K562 (cell line): ENCODE data around the gene FBXO10. TPM values are rescaled to one million over a fixed set of nuclear protein-coding genes. Genes with fewer than 3 reads are reported as not detected.

ENCODE experiments used
- ATAC-seq: fragments of 200-7000 bp; cut with Tn5 transposase; 3 replicates; pipeline ENCODE4 v1.9.1; 2020; ENCODE audit warnings: moderate library complexity
- BruUV-seq: library from RNA; stranded (reverse); fragments of 400-500 nt; replicated peaks from 2 replicates; lab custom pipeline; 2021; lab: Mats Ljungman, UMichigan
- CTCF ChIA-PET: fragments of 300-600 bp; formaldehyde crosslinking; extraction: SDS; loops from one replicate; lab custom pipeline; 2021; ENCODE audit warnings: low intra/inter-chr PET ratio; lab: Yijun Ruan, JAX
- POLR2A ChIA-PET: fragments of 300-600, 350-650 bp; sonication (Branson Sonifier 250); formaldehyde crosslinking; extraction: SDS; loops from one replicate; lab custom pipeline; 2021; ENCODE audit warnings: antibody characterized with exemption, inconsistent platforms; lab: Yijun Ruan, JAX
- DNase-seq, 4 experiments: peaks; one replicate each; pipeline versions ENCODE4 v3.0.0 to v3.0.0-alpha.2; 2011 to 2018; ENCODE audit warnings: low spot score in 3 of 4, mixed read lengths in 3 of 4; ENCODE audit errors: extremely low read depth in 1 of 4
- FAIRE-seq: peaks from 2 replicates; lab custom pipeline; 2011; peaks lifted over from hg19 to GRCh38; lab: Jason Lieb, UNC
- H2AFZ ChIP-seq: 2 replicates; pipeline ENCODE4 v1.6.0; 2011; ENCODE audit warnings: low read depth, low read length, control low read depth, inconsistent platforms
- H3K27ac ChIP-seq: fragments of 200-600 bp; 3 replicates; pipeline ENCODE4 v1.8.0; 2011; ENCODE audit warnings: low read depth, mild to moderate bottlenecking, control low read depth, inconsistent platforms, low read length, moderate library complexity, mixed read lengths; ENCODE audit errors: extremely low read depth
- H3K27me3 ChIP-seq, 2 experiments: fragments of 300-600 bp in 1 of 2; 2 replicates in 1 of 2; 3 replicates in 1 of 2; pipeline versions ENCODE4 v1.6.0 to v1.8.0; 2011; ENCODE audit warnings: inconsistent platforms in 2 of 2, low read length in 2 of 2, mild to moderate bottlenecking in 1 of 2, mixed read lengths in 1 of 2, moderate library complexity in 1 of 2; ENCODE audit not compliant: control insufficient read depth in 2 of 2, insufficient read depth in 2 of 2
- H3K36me3 ChIP-seq: fragments of 300-600 bp; 3 replicates; pipeline ENCODE4 v1.8.0; 2011; ENCODE audit warnings: mild to moderate bottlenecking, low read length, inconsistent platforms; ENCODE audit not compliant: control insufficient read depth, insufficient read depth
- H3K4me1 ChIP-seq, 2 experiments: fragments of 200-600 bp in 1 of 2; replicated peaks in 1 of 2; 2 replicates in 1 of 2; 3 replicates in 1 of 2; pipeline versions ENCODE4 v1.5.1 to v1.8.0; 2011; ENCODE audit warnings: inconsistent platforms in 2 of 2, low read length in 2 of 2, mild to moderate bottlenecking in 1 of 2, mixed read lengths in 1 of 2, moderate library complexity in 1 of 2; ENCODE audit not compliant: control insufficient read depth in 2 of 2, insufficient read depth in 2 of 2
- H3K4me2 ChIP-seq: 2 replicates; pipeline ENCODE4 v1.6.1; 2011; ENCODE audit warnings: low read length, control low read depth, inconsistent platforms, mixed read lengths; ENCODE audit not compliant: insufficient read depth
- H3K4me3 ChIP-seq: fragments of 200-600 bp; sonication (generic), shearing (Covaris generic); 2 replicates; pipeline ENCODE4 v1.5.1; 2016; ENCODE audit warnings: control low read depth, inconsistent platforms
- H3K79me2 ChIP-seq: fragments of 200-600 bp; 3 replicates; pipeline ENCODE4 v1.8.0; 2011; ENCODE audit warnings: low read length, inconsistent platforms; ENCODE audit not compliant: control insufficient read depth, insufficient read depth
- H3K9ac ChIP-seq, 2 experiments: 2 replicates each; pipeline versions ENCODE4 v1.6.0 to v1.6.1; 2011; ENCODE audit warnings: low read depth in 2 of 2, low read length in 2 of 2, control low read depth in 1 of 2, inconsistent platforms in 1 of 2, mild to moderate bottlenecking in 1 of 2, mixed read lengths in 1 of 2; ENCODE audit not compliant: insufficient read depth in 1 of 2
- H3K9me1 ChIP-seq: one replicate; pipeline ENCODE4 v1.6.0; 2011; ENCODE audit warnings: inconsistent platforms, mild to moderate bottlenecking, low read length, moderate library complexity; ENCODE audit not compliant: control insufficient read depth, insufficient read depth
- H3K9me3 ChIP-seq: replicated peaks from 2 replicates; pipeline ENCODE4 v1.5.1; 2011; ENCODE audit warnings: low read depth, low read length, inconsistent platforms; ENCODE audit not compliant: control insufficient read depth, insufficient read depth
- H4K20me1 ChIP-seq: replicated peaks from 2 replicates; pipeline ENCODE4 v1.6.1; 2011; ENCODE audit warnings: low read length, inconsistent platforms, mixed read lengths; ENCODE audit not compliant: control insufficient read depth, insufficient read depth
- ELF2 ChIP-seq: fragments of 250-450 bp; sonication (Bioruptor Pico); IDR thresholded peaks from 2 replicates; pipeline ENCODE4 v1.5.0; 2021; ENCODE audit warnings: mild to moderate bottlenecking
- MYNN ChIP-seq, 2 experiments: sonication (generic); formaldehyde crosslinking in 1 of 2; IDR thresholded peaks; 2 replicates each; pipeline versions ENCODE4 v1.5.0 to v1.6.1; 2016 to 2020; ENCODE audit warnings: antibody characterized with exemption in 1 of 2, missing genetic modification reagents in 1 of 2
- NONO ChIP-seq, 2 experiments: fragments of 200-400 bp in 1 of 2; fragments of 450-650 bp in 1 of 2; formaldehyde crosslinking in 1 of 2; IDR thresholded peaks; 2 replicates each; pipeline ENCODE4 v1.6.1; 2017; ENCODE audit warnings: low read depth in 2 of 2, mild to moderate bottlenecking in 2 of 2, moderate library complexity in 2 of 2, low read length in 1 of 2
- ZNF75A ChIP-seq: fragments of 450-650 bp; formaldehyde crosslinking; IDR thresholded peaks from 2 replicates; pipeline ENCODE4 v1.4.0; 2020; ENCODE audit warnings: mild to moderate bottlenecking
- WGBS: fragments of 100-300 bp; shearing (Covaris generic); methylation state at CpG from one replicate; pipeline ENCODE4 v1.1.6; 2016; ENCODE audit warnings: low coverage, mixed read lengths; ENCODE audit not compliant: insufficient coverage; ENCODE audit errors: missing lambda C conversion rate; 5-methylcytosine and 5-hydroxymethylcytosine counted together
- in situ Hi-C: fragments of 300-500 bp; cut with MboI; formaldehyde crosslinking; loops from 4 replicates; pipeline ENCODE4 v1.15.0; 2018; ENCODE audit warnings: inconsistent platforms, mixed read lengths
- intact Hi-C: fragments of 100-400 bp; cut with micrococcal nuclease; formaldehyde crosslinking; loops from 2 replicates; pipeline ENCODE4 v1.14.2; 2022
- polyA plus RNA-seq, 8 experiments: library from polyadenylated mRNA; depleted of rRNA in 4 of 8; stranded (reverse) in 5 of 8; unstranded in 3 of 8; fragments of >200 nt; fragmentation: Nextera tagmentation in 2 of 8; fragmentation: Illumina TruSeq in 1 of 8; extraction: Ambion mirVana in 2 of 8; extraction: Trizol in 1 of 8; gene quantifications; 2 replicates each; pipeline versions ENCODE4 v1.2.1 to v1.2.3, GENCODE V29; 2011 to 2014; ENCODE audit warnings: inconsistent platforms in 1 of 8, missing spikeins in 1 of 8
- total RNA-seq, 7 experiments: library from RNA; depleted of rRNA in 6 of 7; stranded (reverse); fragments of >200 nt in 6 of 7; fragmentation: Illumina TruSeq in 2 of 7; extraction: Trizol in 2 of 7; gene quantifications; 2 replicates each; pipeline versions ENCODE4 v1.2.1 to v1.2.3, GENCODE V29; 2011 to 2021; ENCODE audit warnings: low replicate concordance in 1 of 7
- TF ChIP-seq, protein P1 (sequence below): sonication (generic); formaldehyde crosslinking; IDR thresholded peaks from 2 replicates; pipeline ENCODE4 v1.8.0; 2022; ENCODE audit warnings: missing genetic modification reagents, mild to moderate bottlenecking, moderate library complexity, borderline replicate concordance
- TF ChIP-seq, protein P2 (sequence below), 2 experiments: fragments of 450-650 bp; IDR thresholded peaks; 2 replicates each; pipeline ENCODE4 v1.6.1; 2016; ENCODE audit warnings: mild to moderate bottlenecking in 2 of 2, borderline replicate concordance in 1 of 2, low read depth in 1 of 2, moderate library complexity in 1 of 2

The FBXO10 gene
- total and polyA plus RNA-seq, 9 of the 15 experiments (the other 6 are each of a cell fraction or from before 2014, with no cell fraction given) = 0.84 to 9.9 (median 6.0) TPM

GRCh38 chr9:37476930-37477329, 99.2 kb downstream of the FBXO10 start:
- Histone ChIP-seq H2AFZ (no peak overlapping the region), H3K79me2 (no peaks in the 10 kb centered on the region), H3K27me3 (peaks cover 7 to 8% of the 10 kb centered on the region in 2 experiments; a peak in 4 of 5 replicates), H3K4me3 (no peak overlapping the region), H3K36me3 (no peaks in the 10 kb centered on the region), H3K9ac (no peak overlapping the region), H4K20me1 (no peaks in the 10 kb centered on the region), H3K4me2 (no peak overlapping the region), H3K27ac (no peak overlapping the region), H3K4me1 (peaks cover 0 to 6% of the 10 kb centered on the region in 2 experiments; a peak in 4 of 5 replicates), H3K9me3 (no peaks in the 10 kb centered on the region; the same call in 1 of the 2 replicates), H3K9me1 (no peaks in the 10 kb centered on the region)
- in situ Hi-C loops (loop anchor here (25.0 kb wide), 1 partner anchor 885 kb away; no protein-coding TSS in a partner anchor), intact Hi-C loops (no loop called here)
- no TSS peak for BruUV-seq
- TF ChIP-seq, protein P1, sequence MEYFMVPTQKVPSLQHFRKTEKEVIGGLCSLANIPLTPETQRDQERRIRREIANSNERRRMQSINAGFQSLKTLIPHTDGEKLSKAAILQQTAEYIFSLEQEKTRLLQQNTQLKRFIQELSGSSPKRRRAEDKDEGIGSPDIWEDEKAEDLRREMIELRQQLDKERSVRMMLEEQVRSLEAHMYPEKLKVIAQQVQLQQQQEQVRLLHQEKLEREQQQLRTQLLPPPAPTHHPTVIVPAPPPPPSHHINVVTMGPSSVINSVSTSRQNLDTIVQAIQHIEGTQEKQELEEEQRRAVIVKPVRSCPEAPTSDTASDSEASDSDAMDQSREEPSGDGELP (CRISPR knock-in tag) = no peak
- TF ChIP-seq NONO (IDR thresholded peaks at IDR 0.05; ENCODE audit: low read depth in 2 of 2, low read length in 1 of 2) = no peak
- TF ChIP-seq ELF2 (CRISPR knock-in tag) = no peak
- TF ChIP-seq ZNF75A (CRISPR knock-in tag) = no peak
- TF ChIP-seq, protein P2, sequence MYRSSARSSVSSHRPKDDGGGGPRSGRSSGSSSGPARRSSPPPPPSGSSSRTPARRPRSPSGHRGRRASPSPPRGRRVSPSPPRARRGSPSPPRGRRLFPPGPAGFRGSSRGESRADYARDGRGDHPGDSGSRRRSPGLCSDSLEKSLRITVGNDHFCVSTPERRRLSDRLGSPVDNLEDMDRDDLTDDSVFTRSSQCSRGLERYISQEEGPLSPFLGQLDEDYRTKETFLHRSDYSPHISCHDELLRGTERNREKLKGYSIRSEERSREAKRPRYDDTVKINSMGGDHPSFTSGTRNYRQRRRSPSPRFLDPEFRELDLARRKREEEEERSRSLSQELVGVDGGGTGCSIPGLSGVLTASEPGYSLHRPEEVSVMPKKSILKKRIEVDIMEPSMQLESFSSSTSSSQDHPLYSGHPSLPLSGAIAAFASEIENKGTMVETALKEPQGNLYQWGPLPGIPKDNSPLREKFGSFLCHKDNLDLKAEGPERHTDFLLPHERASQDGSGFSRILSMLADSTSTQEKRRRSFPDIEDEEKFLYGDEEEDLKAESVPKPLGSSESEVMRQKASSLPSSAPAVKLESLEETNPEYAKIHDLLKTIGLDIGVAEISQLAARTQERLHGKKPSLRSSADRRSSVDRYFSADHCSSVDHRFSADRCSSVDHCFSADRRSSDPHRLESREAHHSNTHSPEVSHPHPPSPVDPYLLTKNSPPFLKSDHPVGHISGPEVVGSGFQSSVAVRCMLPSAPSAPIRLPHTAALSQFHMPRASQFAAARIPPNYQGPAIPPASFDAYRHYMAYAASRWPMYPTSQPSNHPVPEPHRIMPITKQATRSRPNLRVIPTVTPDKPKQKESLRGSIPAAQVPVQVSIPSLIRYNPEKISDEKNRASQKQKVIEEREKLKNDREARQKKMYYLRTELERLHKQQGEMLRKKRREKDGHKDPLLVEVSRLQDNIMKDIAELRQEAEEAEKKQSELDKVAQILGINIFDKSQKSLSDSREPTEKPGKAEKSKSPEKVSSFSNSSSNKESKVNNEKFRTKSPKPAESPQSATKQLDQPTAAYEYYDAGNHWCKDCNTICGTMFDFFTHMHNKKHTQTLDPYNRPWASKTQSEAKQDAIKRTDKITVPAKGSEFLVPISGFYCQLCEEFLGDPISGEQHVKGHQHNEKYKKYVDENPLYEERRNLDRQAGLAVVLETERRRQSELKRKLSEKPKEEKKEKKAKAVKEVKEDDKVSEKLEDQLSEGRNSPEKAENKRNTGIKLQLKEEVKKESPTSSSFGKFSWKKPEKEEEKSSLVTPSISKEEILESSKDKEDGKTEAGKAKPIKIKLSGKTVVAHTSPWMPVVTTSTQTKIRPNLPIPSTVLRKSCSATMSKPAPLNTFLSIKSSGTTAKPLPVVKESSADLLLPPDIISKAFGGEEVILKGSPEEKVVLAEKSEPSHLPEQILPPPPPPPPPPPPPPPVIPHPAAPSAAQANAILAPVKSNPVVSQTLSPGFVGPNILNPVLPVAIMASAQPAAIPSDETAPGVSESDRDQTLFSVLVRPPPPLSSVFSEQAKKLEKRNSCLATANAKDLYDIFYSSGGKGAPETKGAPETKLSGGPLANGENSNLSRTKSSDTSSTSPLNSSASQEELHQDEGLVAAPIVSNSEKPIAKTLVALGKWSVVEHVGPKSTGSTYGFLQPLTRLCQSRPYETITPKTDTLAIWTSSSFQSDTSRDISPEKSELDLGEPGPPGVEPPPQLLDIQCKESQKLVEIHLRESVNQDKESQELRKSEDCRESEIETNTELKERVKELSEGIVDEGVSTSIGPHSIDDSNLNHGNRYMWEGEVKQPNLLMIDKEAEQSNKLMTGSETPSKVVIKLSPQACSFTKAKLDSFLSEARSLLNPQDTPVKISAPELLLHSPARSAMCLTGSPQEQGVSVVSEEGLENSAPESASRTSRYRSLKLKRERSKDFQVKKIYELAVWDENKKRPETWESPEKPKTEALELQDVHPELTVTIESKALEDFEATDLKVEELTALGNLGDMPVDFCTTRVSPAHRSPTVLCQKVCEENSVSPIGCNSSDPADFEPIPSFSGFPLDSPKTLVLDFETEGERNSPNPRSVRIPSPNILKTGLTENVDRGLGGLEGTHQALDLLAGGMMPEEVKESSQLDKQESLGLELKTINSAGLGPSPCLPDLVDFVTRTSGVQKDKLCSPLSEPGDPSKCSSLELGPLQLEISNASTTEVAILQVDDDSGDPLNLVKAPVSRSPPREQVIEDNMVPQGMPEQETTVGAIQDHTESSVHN (IDR thresholded peaks at IDR 0.05; ENCODE audit: borderline replicate concordance in 1 of 2, low read depth in 1 of 2) = no peak
- TF ChIP-seq MYNN (IDR thresholded peaks at IDR 0.05) = no peak
- no peak for TF ChIP-seq MYNN (CRISPR knock-in tag; IDR thresholded peaks at IDR 0.05)
- no peak for DNase-seq
- POLR2A ChIA-PET = interaction anchor here (0.7 kb wide), 1 partner anchor 1212 kb away, joined by 3 read pairs; no protein-coding TSS in a partner anchor
- WGBS = 9% methylated on average over 10 of the region's 11 CpGs
- ATAC-seq = no peak
- no peak for FAIRE-seq
- CTCF ChIA-PET = no interaction called here
